ENCODE measurements around the gene TRABD. TPM values are rescaled to one million over a fixed set of nuclear protein-coding genes. Genes with fewer than 3 reads are reported as not detected.

The TRABD gene
- total and polyA plus RNA-seq, 7 experiments from 2014 or later: 29.4 to 157 (median 106) TPM

- no peak for DNase-seq
- Histone ChIP-seq H3K27me3 (ENCODE audit: control insufficient read depth in 2 of 2, insufficient read depth in 2 of 2, low read length in 2 of 2) (no peaks in the 10 kb centered on the region), H3K4me3 (ENCODE audit: low read length) (no peak overlapping the region), H3K9me3 (ENCODE audit: control insufficient read depth in 2 of 3, low read length in 3 of 3) (no peaks in the 10 kb centered on the region), H3K27ac (ENCODE audit: low read depth, low read length) (no peak overlapping the region), H3K36me3 (ENCODE audit: control insufficient read depth in 2 of 3, insufficient read depth in 3 of 3, low read length in 3 of 3) (peaks cover 0 to 39% (median 5%) of the 10 kb centered on the region in 3 experiments), H3K4me1 (ENCODE audit: control insufficient read depth in 2 of 2, insufficient read depth in 2 of 2, low read length in 2 of 2) (peaks cover 4 to 10% of the 10 kb centered on the region in 2 donors)
- Mint-ChIP-seq H3K4me1 (peaks cover 26 to 39% (median 33%) of the 10 kb centered on the region in 7 donors), H3K4me3 (no peak overlapping the region), H3K36me3 (peaks cover 5 to 20% (median 6%) of the 10 kb centered on the region in 5 donors), H3K27me3 (no peaks in the 10 kb centered on the region), H3K27ac (no peak overlapping the region), H3K9me3 (no peaks in the 10 kb centered on the region)
- intact Hi-C loops (cut with micrococcal nuclease): loop anchor here in 1 of 2 donors (5.0 kb wide), 2 partner anchors 279 to 439 kb away; no protein-coding TSS in a partner anchor
- POLR2A ChIA-PET: interaction anchor here (0.5 to 2.5 kb wide), 3 partner anchors 15 to 320 kb away, joined by 3 to 10 read pairs (median 4); partner anchors contain the start of gene SCO2
- ATAC-seq: no peak
- CTCF ChIA-PET: interaction anchor here (0.7 kb wide), 1 partner anchor 75 kb away, joined by 4 read pairs; no protein-coding TSS in a partner anchor
These were observed 20.3 kb downstream of the TRABD start for GRCh38 chr22:50205781-50206569.

DNA sequence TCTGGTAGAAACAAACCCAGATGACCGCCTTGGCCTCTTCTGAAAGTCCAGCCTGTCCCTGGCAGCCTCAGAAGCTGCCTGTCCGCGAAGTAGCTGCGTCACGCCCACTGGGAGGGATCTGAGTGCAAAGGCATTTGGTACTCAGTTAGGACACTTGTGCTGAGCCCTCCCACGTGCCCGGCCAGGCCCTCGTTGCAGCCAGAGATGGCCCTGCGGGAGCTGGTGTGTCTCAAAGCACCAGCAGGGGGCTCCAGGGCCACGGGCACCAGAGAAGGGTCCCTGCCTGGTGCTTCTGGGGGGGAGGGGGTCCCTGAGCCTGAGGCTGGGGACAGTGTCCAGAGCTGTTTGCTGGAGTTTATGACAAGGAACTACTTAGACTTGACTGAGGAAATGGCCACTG lies 20.9 kb downstream of the TRABD start:
- peak overlapping the region in 1 of 9 donors; percentile 33 for H3K27ac Mint-ChIP-seq
- no peaks in the 10 kb centered on the region for H3K27me3 ChIP-seq (ENCODE audit: control insufficient read depth in 2 of 2, insufficient read depth in 2 of 2, low read length in 2 of 2)
- no peak for ATAC-seq
- H3K4me3 ChIP-seq (ENCODE audit: low read length): no peak overlapping the region
- intact Hi-C loops (cut with micrococcal nuclease): loop anchor here in 1 of 2 donors (5.0 kb wide), 2 partner anchors 279 to 439 kb away; no protein-coding TSS in a partner anchor
- POLR2A ChIA-PET: interaction anchor here (2.5 kb wide), 1 partner anchor 15 kb away, joined by 10 read pairs; no protein-coding TSS in a partner anchor
- peaks cover 5 to 23% (median 8%) of the 10 kb centered on the region in 5 donors for H3K36me3 Mint-ChIP-seq
- no peaks in the 10 kb centered on the region for H3K27me3 Mint-ChIP-seq
- peaks cover 26 to 44% (median 33%) of the 10 kb centered on the region in 7 donors for H3K4me1 Mint-ChIP-seq
- H3K9me3 Mint-ChIP-seq: no peaks in the 10 kb centered on the region
- peaks cover 0 to 44% (median 5%) of the 10 kb centered on the region in 3 experiments for H3K36me3 ChIP-seq (ENCODE audit: control insufficient read depth in 2 of 3, insufficient read depth in 3 of 3, low read length in 3 of 3)
- H3K4me3 Mint-ChIP-seq: no peak overlapping the region
- no peaks in the 10 kb centered on the region for H3K9me3 ChIP-seq (ENCODE audit: control insufficient read depth in 2 of 3, low read length in 3 of 3)
- peaks cover 4 to 10% of the 10 kb centered on the region in 2 donors for H3K4me1 ChIP-seq (ENCODE audit: control insufficient read depth in 2 of 2, insufficient read depth in 2 of 2, low read length in 2 of 2)
- no peak overlapping the region for H3K27ac ChIP-seq (ENCODE audit: low read depth, low read length)
- CTCF ChIA-PET: interaction anchor here (0.7 to 1.4 kb wide), 3 partner anchors 42 to 75 kb away, joined by 3 to 4 read pairs (median 4); no protein-coding TSS in a partner anchor
- DNase-seq: no peak

GRCh38 chr22:50207383-50208140 lies 21.8 kb downstream of the TRABD start:
- no peaks in the 10 kb centered on the region for H3K9me3 ChIP-seq (ENCODE audit: control insufficient read depth in 2 of 3, low read length in 3 of 3)
- H3K27me3 Mint-ChIP-seq: no peaks in the 10 kb centered on the region
- DNase-seq (no peak), ATAC-seq (peak; percentile 31)
- H3K4me3 Mint-ChIP-seq: no peak overlapping the region
- peaks cover 20 to 39% (median 26%) of the 10 kb centered on the region in 7 donors for H3K4me1 Mint-ChIP-seq
- ChIA-PET POLR2A (interaction anchor here (2.5 kb wide), 1 partner anchor 16 kb away, joined by 10 read pairs; no protein-coding TSS in a partner anchor), CTCF (interaction anchor here (0.8 to 2.0 kb wide), 3 partner anchors 43 to 59 kb away, joined by 3 to 13 read pairs (median 4); no protein-coding TSS in a partner anchor)
- H3K27ac ChIP-seq (ENCODE audit: low read depth, low read length): no peak overlapping the region
- peaks cover 5 to 24% (median 14%) of the 10 kb centered on the region in 5 donors for H3K36me3 Mint-ChIP-seq
- no peak overlapping the region for H3K4me3 ChIP-seq (ENCODE audit: low read length)
- H3K9me3 Mint-ChIP-seq: no peaks in the 10 kb centered on the region
- no peaks in the 10 kb centered on the region for H3K27me3 ChIP-seq (ENCODE audit: control insufficient read depth in 2 of 2, insufficient read depth in 2 of 2, low read length in 2 of 2)
- peak overlapping the region in 1 of 9 donors; percentile 43 for H3K27ac Mint-ChIP-seq
- H3K36me3 ChIP-seq (ENCODE audit: control insufficient read depth in 2 of 3, insufficient read depth in 3 of 3, low read length in 3 of 3): peaks cover 0 to 51% (median 5%) of the 10 kb centered on the region in 3 experiments
- H3K4me1 ChIP-seq (ENCODE audit: control insufficient read depth in 2 of 2, insufficient read depth in 2 of 2, low read length in 2 of 2): peaks cover 0 to 2% of the 10 kb centered on the region in 2 donors
- intact Hi-C loops (cut with micrococcal nuclease): loop anchor here in 1 of 2 donors (5.0 kb wide), 2 partner anchors 280 to 440 kb away; no protein-coding TSS in a partner anchor

DNA sequence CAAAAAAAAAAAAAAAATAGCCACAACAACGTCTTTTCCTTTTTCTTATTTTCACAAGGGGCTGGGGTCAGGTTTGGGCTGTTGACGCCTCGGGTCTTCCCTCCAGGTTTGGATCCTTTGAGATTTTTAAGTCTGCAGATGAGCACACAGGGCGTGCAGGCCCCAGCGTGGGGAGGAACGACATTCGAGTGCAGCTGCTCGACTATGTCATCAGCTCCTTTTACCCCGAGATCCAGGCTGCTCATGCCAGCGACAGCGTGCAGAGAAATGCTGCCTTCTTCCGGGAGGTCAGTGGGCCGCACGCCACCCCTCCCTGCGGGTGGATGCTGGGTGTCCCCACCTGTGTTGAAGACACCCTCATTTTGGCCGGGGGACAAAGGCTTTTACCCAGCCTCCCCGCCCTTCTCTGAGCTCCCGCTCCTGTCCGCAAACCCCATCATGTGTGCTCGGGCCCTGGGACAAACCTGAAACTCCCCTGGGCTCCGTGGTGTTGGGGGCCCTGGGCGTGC lies 22.8 kb downstream of the TRABD start:
- Histone ChIP-seq H3K4me1 (ENCODE audit: control insufficient read depth in 2 of 2, insufficient read depth in 2 of 2, low read length in 2 of 2) (no peaks in the 10 kb centered on the region), H3K27ac (ENCODE audit: low read depth, low read length) (no peak overlapping the region), H3K36me3 (ENCODE audit: control insufficient read depth in 2 of 3, insufficient read depth in 3 of 3, low read length in 3 of 3) (peaks cover 0 to 57% (median 5%) of the 10 kb centered on the region in 3 experiments), H3K4me3 (ENCODE audit: low read length) (no peak overlapping the region), H3K9me3 (ENCODE audit: control insufficient read depth in 2 of 3, low read length in 3 of 3) (no peaks in the 10 kb centered on the region), H3K27me3 (ENCODE audit: control insufficient read depth in 2 of 2, insufficient read depth in 2 of 2, low read length in 2 of 2) (no peaks in the 10 kb centered on the region)
- ChIA-PET POLR2A (interaction anchor here (2.5 kb wide), 1 partner anchor 17 kb away, joined by 10 read pairs; no protein-coding TSS in a partner anchor), CTCF (interaction anchor here (0.6 to 2.0 kb wide), 5 partner anchors 18 to 59 kb away, joined by 3 to 13 read pairs (median 3); no protein-coding TSS in a partner anchor)
- Mint-ChIP-seq H3K27ac (no peak overlapping the region), H3K4me1 (peaks cover 18 to 40% (median 33%) of the 10 kb centered on the region in 7 donors), H3K27me3 (no peaks in the 10 kb centered on the region), H3K36me3 (peaks cover 5 to 24% (median 18%) of the 10 kb centered on the region in 5 donors), H3K9me3 (no peaks in the 10 kb centered on the region), H3K4me3 (no peak overlapping the region)
- intact Hi-C loops (cut with micrococcal nuclease): loop anchor here in 1 of 2 donors (5.0 kb wide), 2 partner anchors 281 to 441 kb away; no protein-coding TSS in a partner anchor
- no peak for DNase-seq
- no peak for ATAC-seq

DNA sequence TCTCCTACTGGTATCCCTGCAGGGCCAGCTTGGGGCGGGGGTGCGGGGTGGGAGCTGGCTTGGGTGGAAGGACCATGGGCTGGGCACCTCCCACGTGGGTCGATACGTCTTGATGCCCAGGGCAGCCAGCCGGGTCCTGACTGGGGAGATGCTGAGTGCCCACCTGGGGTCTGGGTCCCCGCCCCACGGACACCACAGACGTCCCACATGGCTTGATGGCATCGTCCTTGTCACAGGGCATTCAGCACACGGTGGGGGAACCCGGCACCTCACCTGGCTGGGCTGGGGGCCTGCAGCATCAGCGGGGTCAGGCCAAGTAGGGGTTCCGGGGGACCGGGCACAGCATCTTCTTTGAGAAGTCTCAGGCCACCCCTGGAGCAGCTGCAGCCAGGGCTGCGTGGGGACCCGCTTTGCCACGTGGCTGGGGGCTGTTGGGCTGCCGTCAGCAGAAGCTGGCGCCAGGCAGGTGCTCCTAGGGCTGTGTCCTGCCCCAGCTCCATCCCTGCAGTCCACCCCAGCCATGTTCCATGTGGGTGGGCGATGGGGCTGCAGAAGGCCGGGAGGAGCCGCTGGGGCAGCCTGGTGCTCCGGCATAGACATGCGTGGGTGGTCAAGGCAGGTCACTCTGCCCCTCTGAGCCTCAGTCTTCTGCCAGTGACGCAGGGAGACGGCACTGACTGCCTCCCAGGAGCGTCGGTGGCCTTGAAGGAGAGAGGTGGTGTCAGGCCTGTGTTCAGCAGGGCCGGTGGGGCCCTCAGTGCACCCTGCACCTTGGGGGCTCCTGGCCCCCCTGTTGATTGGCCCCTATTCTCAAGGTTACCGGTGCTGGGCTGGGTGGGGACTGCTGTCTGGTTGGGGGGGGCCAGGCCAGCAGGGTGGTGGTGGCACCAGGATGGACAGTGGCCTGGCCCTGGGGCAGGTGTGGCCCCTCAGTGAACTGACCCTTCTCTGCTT lies 23.5 kb downstream of the TRABD start:
- H3K36me3 Mint-ChIP-seq: peaks cover 5 to 28% (median 19%) of the 10 kb centered on the region in 5 donors
- CTCF ChIA-PET: interaction anchor here (1.4 to 2.0 kb wide), 3 partner anchors 19 to 60 kb away, joined by 3 to 13 read pairs (median 4); no protein-coding TSS in a partner anchor
- peak; percentile 24 for ATAC-seq

More for the DNA sequence above, 23.5 kb downstream of the TRABD start:
- Histone ChIP-seq H3K27me3 (ENCODE audit: control insufficient read depth in 2 of 2, insufficient read depth in 2 of 2, low read length in 2 of 2) (no peaks in the 10 kb centered on the region), H3K9me3 (ENCODE audit: control insufficient read depth in 2 of 3, low read length in 3 of 3) (no peaks in the 10 kb centered on the region), H3K4me1 (ENCODE audit: control insufficient read depth in 2 of 2, insufficient read depth in 2 of 2, low read length in 2 of 2) (no peaks in the 10 kb centered on the region), H3K36me3 (ENCODE audit: control insufficient read depth in 2 of 3, insufficient read depth in 3 of 3, low read length in 3 of 3) (peaks cover 0 to 57% (median 5%) of the 10 kb centered on the region in 3 experiments), H3K27ac (ENCODE audit: low read depth, low read length) (no peak overlapping the region), H3K4me3 (ENCODE audit: low read length) (no peak overlapping the region)
- H3K27me3 Mint-ChIP-seq: no peaks in the 10 kb centered on the region
- H3K4me3 Mint-ChIP-seq: no peak overlapping the region
- H3K4me1 Mint-ChIP-seq: peaks cover 14 to 39% (median 33%) of the 10 kb centered on the region in 7 donors
- peak overlapping the region in 7 of 9 donors; percentile 70 to 96 (median 83) for H3K27ac Mint-ChIP-seq
- no peak for DNase-seq
- H3K9me3 Mint-ChIP-seq: no peaks in the 10 kb centered on the region
- POLR2A ChIA-PET: no interaction called here
- intact Hi-C loops (cut with micrococcal nuclease): loop anchor here (1.0 to 5.0 kb wide), 5 partner anchors 8 to 442 kb away; partner anchors contain the start of gene SELENOO (in 1 of the 2)
